ENCODE measurements around the gene MCEE. TPM values are rescaled to one million over a fixed set of nuclear protein-coding genes. Genes with fewer than 3 reads are reported as not detected.
"Not testable (repeated sequence)": the region's sequence is repeated elsewhere in the genome, so short reads cannot be mapped to it uniquely, and the experiment has no call there.

Gene MCEE
- total and polyA plus RNA-seq, 7 donors = 10.9 to 27.4 (median 16.3) TPM

DNA sequence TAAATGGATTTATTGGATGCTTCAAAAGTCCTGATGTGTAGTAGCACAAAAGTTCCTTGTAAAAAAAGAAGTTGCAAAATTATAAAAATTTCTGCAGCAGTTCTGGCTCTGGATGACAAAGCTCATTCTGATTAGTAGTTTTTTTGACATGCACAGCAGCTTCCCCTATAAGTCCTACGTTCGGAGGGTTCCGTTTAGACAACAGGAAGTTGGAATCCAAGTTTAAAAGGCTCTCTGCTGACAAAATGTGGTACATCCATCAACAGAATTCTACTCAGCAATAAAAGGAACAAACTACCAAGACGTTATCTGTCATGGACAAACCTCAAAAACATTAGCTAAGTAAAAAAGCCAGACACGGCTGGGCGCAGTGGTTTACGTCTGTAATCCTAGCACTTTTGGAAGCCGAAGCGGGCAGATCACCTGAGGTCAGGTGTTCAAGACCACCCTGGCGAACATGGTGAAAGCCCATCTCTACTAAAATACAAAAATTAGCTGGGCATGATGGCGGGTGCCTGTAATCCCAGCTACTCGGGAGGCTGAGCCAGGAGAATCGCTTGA, 46.2 kb downstream of the MCEE start:
- H3K9me3 ChIP-seq; H3K27ac ChIP-seq; intact Hi-C loops (cut with DNase I); DNase-seq; H3K27me3 ChIP-seq (ENCODE audit: insufficient read depth in 3 of 3, low read length in 2 of 3); H3K4me1 ChIP-seq: not testable (repeated sequence)
- peak overlapping the region; percentile 18 for H3K4me3 ChIP-seq
- peak in 1 of 4 donors; percentile 29 for ATAC-seq
- peaks cover 0 to 12% of the 10 kb centered on the region in 2 donors for H3K36me3 ChIP-seq (ENCODE audit: insufficient read depth in 1 of 2, low read depth in 1 of 2)
- WGBS, 3 donors = 34 to 57% (median 45%) methylated on average over 10 of the region's 13 CpGs

- H3K9me3 ChIP-seq = not testable (repeated sequence)
Measured at GRCh38 chr2:71083297-71083696, 46.7 kb downstream of the MCEE start.

DNA sequence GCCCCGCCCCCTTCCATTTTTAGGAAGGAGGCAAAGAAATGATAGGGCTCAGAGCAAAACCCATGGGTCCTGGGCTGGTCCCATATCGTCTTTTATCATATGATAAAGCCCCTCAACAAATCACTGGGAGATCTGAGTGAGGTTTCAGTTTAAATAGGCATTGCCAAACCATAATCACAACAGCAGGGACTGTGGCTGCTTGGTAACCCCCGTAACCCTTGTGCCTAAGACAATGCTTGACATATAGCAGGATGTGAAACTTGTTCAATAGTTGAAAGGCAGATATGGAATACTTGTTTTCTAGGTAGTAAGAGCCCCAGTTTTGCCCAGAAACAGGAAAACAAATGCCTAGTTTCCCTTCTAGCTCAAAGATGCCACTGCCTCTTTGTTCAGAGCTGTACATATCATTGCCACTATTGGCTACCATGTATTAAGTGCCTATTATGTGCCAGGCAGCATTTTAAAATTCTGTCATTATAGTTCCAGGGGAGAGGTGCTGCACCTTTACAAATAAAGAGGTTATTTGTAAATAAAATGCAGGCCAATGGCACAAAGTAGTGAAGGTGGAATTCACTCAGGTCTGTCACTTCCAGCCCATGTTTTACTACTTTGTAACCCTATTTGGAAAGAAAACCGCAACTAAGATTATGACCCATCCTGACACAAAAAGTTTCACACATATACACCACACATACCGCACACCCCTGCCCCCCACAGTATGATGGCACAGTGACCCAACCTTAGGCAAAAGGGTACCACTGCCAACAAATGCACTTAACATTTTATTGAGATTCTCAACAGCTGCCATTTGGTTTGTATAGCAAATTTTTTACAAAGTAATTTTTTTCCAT, 47.4 kb downstream of the MCEE start:
- H3K36me3 ChIP-seq (ENCODE audit: insufficient read depth in 1 of 2, low read depth in 1 of 2) = peaks cover 0 to 24% of the 10 kb centered on the region in 2 donors
- no peak for TF ChIP-seq CTCF (IDR thresholded peaks at IDR 0.05)
- no peak for ATAC-seq
- peaks cover 0 to 1% (median 0%) of the 10 kb centered on the region in 3 donors for H3K27me3 ChIP-seq (ENCODE audit: insufficient read depth in 3 of 3, low read length in 2 of 3)
- no peak overlapping the region for H3K4me3 ChIP-seq
- H3K9me3 ChIP-seq = no peaks in the 10 kb centered on the region
- intact Hi-C loops (cut with DNase I) = no loop called here
- no peak for DNase-seq
- no peaks in the 10 kb centered on the region for H3K4me1 ChIP-seq
- 73 to 81% (median 75%) methylated on average over 5 of the region's 5 CpGs for WGBS, 3 donors
- H3K27ac ChIP-seq = no peak overlapping the region

More at GRCh38 chr2:71083297-71083696, 46.7 kb downstream of the MCEE start:
- H3K27me3 ChIP-seq (ENCODE audit: insufficient read depth in 3 of 3, low read length in 2 of 3); intact Hi-C loops (cut with DNase I); H3K4me3 ChIP-seq; DNase-seq; ATAC-seq; H3K27ac ChIP-seq; H3K4me1 ChIP-seq: not testable (repeated sequence)
- peaks cover 0 to 18% of the 10 kb centered on the region in 2 donors for H3K36me3 ChIP-seq (ENCODE audit: insufficient read depth in 1 of 2, low read depth in 1 of 2)
- no CpG with 5 or more reads among the region's 3 CpGs for WGBS, 3 donors

- Histone ChIP-seq H3K4me1 (no peaks in the 10 kb centered on the region), H3K27ac (no peak overlapping the region), H3K4me3 (no peak overlapping the region), H3K27me3 (ENCODE audit: insufficient read depth in 3 of 3, low read length in 2 of 3) (no peaks in the 10 kb centered on the region), H3K9me3 (no peaks in the 10 kb centered on the region), H3K36me3 (ENCODE audit: insufficient read depth in 1 of 2, low read depth in 1 of 2) (peaks cover 4 to 64% of the 10 kb centered on the region in 2 donors)
- 63 to 81% (median 75%) methylated on average over 3 of the region's 3 CpGs for WGBS, 3 donors
- ATAC-seq = no peak
- intact Hi-C loops (cut with DNase I) = no loop called here
- no peak for DNase-seq
- TF ChIP-seq CTCF (IDR thresholded peaks at IDR 0.05) = no peak
Measured at GRCh38 chr2:71078624-71079023, 51.4 kb downstream of the MCEE start.

DNA sequence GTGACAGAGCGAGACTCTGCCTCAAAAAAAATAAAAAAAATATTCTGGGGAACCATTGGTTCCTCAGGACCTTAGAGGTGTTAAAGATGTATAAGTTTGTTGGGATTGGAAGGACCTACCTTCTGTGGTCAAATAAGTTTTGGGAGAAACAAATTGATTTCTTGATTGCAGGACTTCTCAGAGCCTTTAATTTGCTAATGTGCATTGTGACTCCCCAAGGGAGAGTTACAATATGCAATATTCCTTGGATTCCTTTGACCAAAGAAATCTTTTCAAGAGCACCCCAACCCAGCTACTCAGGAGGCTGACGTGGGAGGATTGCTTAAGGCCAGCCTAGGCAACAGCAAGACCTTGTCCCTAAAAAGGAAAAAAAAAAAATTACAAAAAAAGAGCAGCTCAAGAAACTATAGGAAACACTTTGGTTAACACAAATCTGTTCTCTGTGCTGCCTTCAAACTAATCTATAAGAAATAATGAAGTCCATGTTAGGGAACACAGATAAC, 55.1 kb downstream of the MCEE start:
- H3K4me1 ChIP-seq = peaks cover 5% of the 10 kb centered on the region
- WGBS, 3 donors = 93 to 96% (median 95%) methylated on average over 2 of the region's 2 CpGs
- ATAC-seq = no peak

More for the DNA sequence above, 55.1 kb downstream of the MCEE start:
- TF ChIP-seq CTCF (IDR thresholded peaks at IDR 0.05) = no peak
- DNase-seq = no peak
- no peak overlapping the region for H3K4me3 ChIP-seq
- H3K27me3 ChIP-seq (ENCODE audit: insufficient read depth in 3 of 3, low read length in 2 of 3) = no peaks in the 10 kb centered on the region
- no peaks in the 10 kb centered on the region for H3K9me3 ChIP-seq
- no peak overlapping the region for H3K27ac ChIP-seq
- intact Hi-C loops (cut with DNase I) = loop anchor here in 1 of 2 donors (5.0 kb wide), 1 partner anchor 52 kb away; no protein-coding TSS in a partner anchor
- peaks cover 6 to 90% of the 10 kb centered on the region in 2 donors for H3K36me3 ChIP-seq (ENCODE audit: insufficient read depth in 1 of 2, low read depth in 1 of 2)

All from psoas muscle (tissue), 8 donors.